Adrenal gland (tissue), 12 donors: Measurements from ENCODE around the gene IGSF3. TPM values are rescaled to one million over a fixed set of nuclear protein-coding genes. Genes with fewer than 3 reads are reported as not detected.
A peak's percentile ranks its signal among the peaks of the same experiment; 100 is the strongest.

Experiments
- DNase-seq, 7 donors: peaks; one replicate each; pipeline ENCODE4 v3.0.0-alpha.2; 2019 to 2020
- H3K27ac ChIP-seq, 5 donors: fragments of 200-600 bp; sonication (generic) in 4 of 5; 1 replicate in 3 of 5; 2 replicates in 2 of 5; pipeline versions ENCODE4 v1.5.1 to v1.8.0; 2016 to 2020; ENCODE audit warnings: mild to moderate bottlenecking in 1 of 5
- H3K27me3 ChIP-seq: fragments of 200-600 bp; 2 replicates; pipeline ENCODE4 v1.8.0; 2021
- H3K36me3 ChIP-seq, 2 donors: fragments of 200-600 bp; replicated peaks in 1 of 2; 1 replicate in 1 of 2; 2 replicates in 1 of 2; pipeline versions ENCODE4 v1.5.1 to v1.8.0; 2018 to 2022
- H3K4me1 ChIP-seq, 2 donors: fragments of 200-600 bp; replicated peaks in 1 of 2; 1 replicate in 1 of 2; 2 replicates in 1 of 2; pipeline versions ENCODE4 v1.5.1 to v1.8.0; 2018 to 2021
- H3K4me3 ChIP-seq, 4 donors: fragments of 200-600 bp; sonication (generic) in 3 of 4; one replicate each; pipeline ENCODE4 v1.5.1; 2016 to 2018
- H3K9me3 ChIP-seq, 3 donors: fragments of 200-600 bp; sonication (generic) in 1 of 3; replicated peaks in 1 of 3; 1 replicate in 2 of 3; 2 replicates in 1 of 3; pipeline versions ENCODE4 v1.5.1 to v1.8.0; 2016 to 2021
- POLR2A ChIP-seq, 2 donors: fragments of 450-650 bp; IDR thresholded peaks; one replicate each; pipeline ENCODE4 v1.6.1; 2017; ENCODE audit warnings: antibody characterized with exemption in 2 of 2, mild to moderate bottlenecking in 2 of 2, moderate library complexity in 1 of 2
- WGBS, 4 donors: extraction: QIAGEN DNeasy Blood & Tissue Kit in 2 of 4; methylation state at CpG; one replicate each; pipeline versions ENCODE4 v1.1.5 to v1.1.7; 2013 to 2017; 5-methylcytosine and 5-hydroxymethylcytosine counted together
- intact Hi-C, 2 donors: fragments of 100-400 bp; cut with DNase I; formaldehyde crosslinking; loops; one replicate each; pipeline versions ENCODE4 v1.14.1 to v1.15.0; 2022 to 2023
- polyA plus RNA-seq, 3 donors: library from polyadenylated mRNA; stranded (reverse); fragments of 200-250 nt in 2 of 3; fragments of 350-450 nt in 1 of 3; fragmentation: Illumina TruSeq in 1 of 3; extraction: RNeasy Lipid Tissue Mini Kit (QIAGEN cat#74804) in 1 of 3; gene quantifications; one replicate each; pipeline ENCODE4 v1.2.3, GENCODE V29; 2013 to 2014
- total RNA-seq, 9 donors: library from RNA; depleted of rRNA in 4 of 9; stranded (reverse); fragments of >200 nt in 4 of 9; fragments of 120-200 nt in 1 of 9; fragmentation: NEBNext Ultra II Directional in 1 of 9; extraction: Animal tissue kit (Norgen Biotek cat#: 25700) in 1 of 9; gene quantifications; one replicate each; pipeline versions ENCODE4 v1.1.0 to v1.2.4, GENCODE V29; 2013 to 2023
- TF ChIP-seq, protein P1 (sequence below), 6 experiments: fragments of 450-650 bp in 4 of 6; fragments of 200-600 bp in 2 of 6; sonication (generic) in 1 of 6; IDR thresholded peaks; 1 replicate in 5 of 6; 2 replicates in 1 of 6; pipeline versions ENCODE4 v1.5.1 to v1.8.0; 2016 to 2021; ENCODE audit warnings: antibody characterized with exemption in 6 of 6, mild to moderate bottlenecking in 2 of 6, moderate library complexity in 1 of 6
- donor health status: healthy with polysubstance abuse.
- donor health status: Bipolar disorder and iron deficiency.
- donor health status: DM: yes; HTN: yes; CAD: no.
- donor health status: DM: no; HTN: no; CAD: no.
- donor health status: DM: no; HTN: no; CAD: no.
- donor health status: DM: yes; HTN: yes; CAD: no.

The IGSF3 gene
- total and polyA plus RNA-seq, 12 donors, result 0.67 to 12.1 (median 2.2) TPM

DNA sequence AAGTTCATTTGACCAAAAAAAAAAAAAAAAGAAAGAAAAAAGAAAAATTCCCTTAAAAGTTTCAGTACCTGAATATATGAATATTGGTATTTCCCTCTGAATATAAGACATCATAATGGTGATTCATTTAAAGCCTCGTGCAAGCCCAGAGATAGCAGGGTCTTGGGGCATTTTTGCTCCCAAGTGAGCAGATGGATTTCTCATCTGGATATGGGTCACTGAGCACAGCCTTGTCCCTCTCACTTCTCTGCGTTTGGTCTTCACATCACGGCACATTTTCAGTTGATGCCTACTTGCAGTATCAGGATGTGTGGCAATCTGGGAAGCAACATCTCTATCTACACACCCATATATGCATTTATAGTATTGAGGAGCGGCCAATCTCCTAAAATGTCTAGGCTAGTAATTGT lies 109.4 kb downstream of the IGSF3 start:
- H3K4me1 ChIP-seq, result no peaks in the 10 kb centered on the region
- 79 to 94% (median 84%) methylated on average over 4 of the region's 4 CpGs for WGBS, 4 donors
- TF ChIP-seq POLR2A (IDR thresholded peaks at IDR 0.05), result no peak
- TF ChIP-seq, protein P1, sequence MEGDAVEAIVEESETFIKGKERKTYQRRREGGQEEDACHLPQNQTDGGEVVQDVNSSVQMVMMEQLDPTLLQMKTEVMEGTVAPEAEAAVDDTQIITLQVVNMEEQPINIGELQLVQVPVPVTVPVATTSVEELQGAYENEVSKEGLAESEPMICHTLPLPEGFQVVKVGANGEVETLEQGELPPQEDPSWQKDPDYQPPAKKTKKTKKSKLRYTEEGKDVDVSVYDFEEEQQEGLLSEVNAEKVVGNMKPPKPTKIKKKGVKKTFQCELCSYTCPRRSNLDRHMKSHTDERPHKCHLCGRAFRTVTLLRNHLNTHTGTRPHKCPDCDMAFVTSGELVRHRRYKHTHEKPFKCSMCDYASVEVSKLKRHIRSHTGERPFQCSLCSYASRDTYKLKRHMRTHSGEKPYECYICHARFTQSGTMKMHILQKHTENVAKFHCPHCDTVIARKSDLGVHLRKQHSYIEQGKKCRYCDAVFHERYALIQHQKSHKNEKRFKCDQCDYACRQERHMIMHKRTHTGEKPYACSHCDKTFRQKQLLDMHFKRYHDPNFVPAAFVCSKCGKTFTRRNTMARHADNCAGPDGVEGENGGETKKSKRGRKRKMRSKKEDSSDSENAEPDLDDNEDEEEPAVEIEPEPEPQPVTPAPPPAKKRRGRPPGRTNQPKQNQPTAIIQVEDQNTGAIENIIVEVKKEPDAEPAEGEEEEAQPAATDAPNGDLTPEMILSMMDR (IDR thresholded peaks at IDR 0.05), result no peak

DNA sequence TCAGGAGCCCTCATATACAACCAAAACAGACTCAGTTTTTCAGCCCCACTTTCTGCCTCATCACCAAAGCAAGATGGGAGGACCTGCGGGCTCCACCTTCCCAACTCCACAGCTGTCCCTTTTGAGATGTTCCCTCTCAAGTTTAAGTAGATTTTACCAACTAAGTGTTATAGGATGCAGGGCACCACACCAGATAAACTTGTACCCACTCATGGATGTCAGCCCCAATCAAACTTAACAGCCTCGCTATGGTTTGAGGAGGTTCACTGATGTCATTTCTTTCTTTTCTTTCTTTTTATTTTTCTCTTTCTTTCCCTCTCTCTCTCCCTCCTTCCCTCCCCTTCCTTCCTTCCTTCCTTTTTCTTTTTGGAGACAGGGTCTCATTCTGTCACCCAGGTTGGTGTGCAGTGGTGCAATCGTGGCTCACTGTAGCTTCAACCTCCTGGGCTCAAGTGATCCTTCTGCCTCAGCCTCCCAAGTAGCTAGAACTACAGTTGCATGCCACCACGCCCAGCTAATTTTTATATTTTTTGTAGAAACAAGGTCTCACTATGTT lies 110.1 kb downstream of the IGSF3 start:
- 87 to 94% (median 88%) methylated on average over 4 of the region's 4 CpGs for WGBS, 4 donors
- Histone ChIP-seq H3K4me3 (no peak overlapping the region), H3K36me3 (no peaks in the 10 kb centered on the region), H3K4me1 (no peaks in the 10 kb centered on the region), H3K27me3 (no peaks in the 10 kb centered on the region), H3K27ac (no peak overlapping the region), H3K9me3 (no peaks in the 10 kb centered on the region)
- no peak for TF ChIP-seq POLR2A (IDR thresholded peaks at IDR 0.05)
- TF ChIP-seq, protein P1 (IDR thresholded peaks at IDR 0.05), result no peak
- no peak for DNase-seq
- intact Hi-C loops, result no loop called here

More for the DNA sequence above, 109.4 kb downstream of the IGSF3 start:
- H3K9me3 ChIP-seq, result no peaks in the 10 kb centered on the region
- no peak for DNase-seq
- H3K27me3 ChIP-seq, result no peaks in the 10 kb centered on the region
- no peak overlapping the region for H3K27ac ChIP-seq
- H3K4me3 ChIP-seq, result no peak overlapping the region
- H3K36me3 ChIP-seq, result no peaks in the 10 kb centered on the region
- intact Hi-C loops, result no loop called here

DNA sequence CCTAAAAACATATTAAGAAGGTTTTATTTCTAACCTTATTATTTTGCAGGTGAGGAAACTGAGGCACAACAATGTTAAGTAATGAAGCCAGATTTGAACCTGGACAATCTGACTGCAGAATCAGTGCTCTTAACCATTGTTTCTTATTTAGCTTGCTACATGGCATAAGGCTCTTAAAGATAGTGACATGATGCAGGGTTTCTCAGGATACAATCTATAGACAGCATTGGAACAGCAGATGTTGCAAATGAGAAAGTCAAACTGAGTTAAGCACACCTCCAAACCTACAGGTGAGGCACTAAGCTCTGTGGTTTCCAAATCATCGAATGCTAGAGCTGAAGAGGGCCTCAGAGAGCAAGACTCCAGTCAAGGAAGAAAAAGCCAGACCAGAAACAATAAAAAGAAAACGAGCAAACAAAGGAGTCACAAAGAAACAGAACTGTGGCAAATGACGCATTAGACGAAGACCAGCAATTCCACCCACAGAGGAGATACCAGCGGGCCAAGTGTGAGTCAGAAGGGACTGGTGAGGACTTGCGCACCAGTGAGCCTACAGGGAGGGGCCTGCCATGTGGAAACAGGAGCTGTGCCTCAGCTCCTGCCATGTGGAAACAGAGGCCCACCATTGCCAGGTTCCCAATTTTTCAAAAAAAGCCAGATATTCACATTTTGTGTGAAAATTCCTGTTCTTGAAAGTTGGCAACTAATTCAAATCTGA lies 111.1 kb downstream of the IGSF3 start:
- intact Hi-C loops, result no loop called here
- H3K27ac ChIP-seq, result peak overlapping the region in 1 of 5 donors; percentile 4
- peak in 6 of 7 donors; percentile 25 to 62 (median 40) for DNase-seq

GRCh38 chr1:116554924-116555323 lies 112.6 kb downstream of the IGSF3 start:
- DNase-seq, result no peak
- Histone ChIP-seq H3K4me3 (no peak overlapping the region), H3K27ac (no peak overlapping the region), H3K9me3 (no peaks in the 10 kb centered on the region), H3K27me3 (no peaks in the 10 kb centered on the region), H3K4me1 (no peaks in the 10 kb centered on the region), H3K36me3 (no peaks in the 10 kb centered on the region)
- 82 to 87% (median 84%) methylated on average over 2 of the region's 2 CpGs for WGBS, 4 donors
- intact Hi-C loops, result no loop called here
- no peak for TF ChIP-seq POLR2A (IDR thresholded peaks at IDR 0.05)
- TF ChIP-seq, protein P1 (IDR thresholded peaks at IDR 0.05), result no peak

More for the DNA sequence above, 111.1 kb downstream of the IGSF3 start:
- H3K27me3 ChIP-seq, result no peaks in the 10 kb centered on the region
- H3K9me3 ChIP-seq, result no peaks in the 10 kb centered on the region
- H3K4me1 ChIP-seq, result no peaks in the 10 kb centered on the region
- no peak overlapping the region for H3K4me3 ChIP-seq
- 79 to 86% (median 81%) methylated on average over 6 of the region's 6 CpGs for WGBS, 4 donors
- no peaks in the 10 kb centered on the region for H3K36me3 ChIP-seq
- TF ChIP-seq, protein P1 (IDR thresholded peaks at IDR 0.05), result no peak
- no peak for TF ChIP-seq POLR2A (IDR thresholded peaks at IDR 0.05)
